Measurements from ENCODE around the gene NCR2.

DNA sequence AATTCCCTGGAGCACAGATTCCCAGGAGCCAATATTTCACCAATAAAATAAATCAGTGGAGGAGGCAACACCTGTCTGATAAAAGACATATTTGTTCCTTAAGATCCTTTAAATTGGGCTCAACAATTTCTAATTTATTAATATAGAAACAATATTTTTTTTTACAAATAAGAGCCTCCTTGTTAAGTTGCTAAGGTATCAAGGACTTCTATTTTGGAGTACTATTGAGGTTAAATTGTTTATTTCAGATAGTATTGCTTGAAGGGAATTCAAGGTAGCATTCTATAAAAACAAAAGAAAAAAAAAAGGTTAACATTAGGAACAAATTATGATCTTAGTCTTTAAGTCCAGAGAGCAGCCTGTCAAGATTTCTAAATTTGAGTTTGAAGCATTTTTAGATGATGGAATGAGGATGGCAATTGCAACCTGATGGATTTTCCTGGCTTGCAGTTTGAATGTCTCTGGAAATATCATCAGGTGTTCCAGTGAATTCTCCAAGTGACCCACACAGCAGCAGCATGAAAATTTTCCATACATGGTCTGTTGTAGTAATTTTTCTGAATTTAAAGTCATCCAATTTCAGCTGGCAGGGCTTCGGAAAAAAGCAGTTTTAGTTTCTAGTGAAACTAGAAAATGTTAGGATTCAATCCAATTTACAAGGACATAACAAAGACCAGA lies 19.3 kb upstream of the NCR2 start:
- TF ChIP-seq, protein P1, sequence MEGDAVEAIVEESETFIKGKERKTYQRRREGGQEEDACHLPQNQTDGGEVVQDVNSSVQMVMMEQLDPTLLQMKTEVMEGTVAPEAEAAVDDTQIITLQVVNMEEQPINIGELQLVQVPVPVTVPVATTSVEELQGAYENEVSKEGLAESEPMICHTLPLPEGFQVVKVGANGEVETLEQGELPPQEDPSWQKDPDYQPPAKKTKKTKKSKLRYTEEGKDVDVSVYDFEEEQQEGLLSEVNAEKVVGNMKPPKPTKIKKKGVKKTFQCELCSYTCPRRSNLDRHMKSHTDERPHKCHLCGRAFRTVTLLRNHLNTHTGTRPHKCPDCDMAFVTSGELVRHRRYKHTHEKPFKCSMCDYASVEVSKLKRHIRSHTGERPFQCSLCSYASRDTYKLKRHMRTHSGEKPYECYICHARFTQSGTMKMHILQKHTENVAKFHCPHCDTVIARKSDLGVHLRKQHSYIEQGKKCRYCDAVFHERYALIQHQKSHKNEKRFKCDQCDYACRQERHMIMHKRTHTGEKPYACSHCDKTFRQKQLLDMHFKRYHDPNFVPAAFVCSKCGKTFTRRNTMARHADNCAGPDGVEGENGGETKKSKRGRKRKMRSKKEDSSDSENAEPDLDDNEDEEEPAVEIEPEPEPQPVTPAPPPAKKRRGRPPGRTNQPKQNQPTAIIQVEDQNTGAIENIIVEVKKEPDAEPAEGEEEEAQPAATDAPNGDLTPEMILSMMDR (IDR thresholded peaks at IDR 0.05) = no peak
- no peak for TF ChIP-seq POLR2A (IDR thresholded peaks at IDR 0.05)

Data from ovary (tissue), 3 donors.